Osteoblast (primary cell): ENCODE results near the gene GNAT3. TPM values are rescaled to one million over a fixed set of nuclear protein-coding genes. Genes with fewer than 3 reads are reported as not detected.

Experiments used
- DNase-seq: peaks from one replicate; pipeline ENCODE4 v3.0.0; 2011; ENCODE audit warnings: low spot score, mixed read lengths; ENCODE audit not compliant: insufficient read length; ENCODE audit errors: missing footprints
- H2AFZ ChIP-seq: 2 replicates; pipeline ENCODE4 v1.6.0; 2011; ENCODE audit warnings: mild to moderate bottlenecking, low read length
- H3K27ac ChIP-seq: 2 replicates; pipeline ENCODE4 v1.5.1; 2011; ENCODE audit warnings: mild to moderate bottlenecking, low read depth, low read length, moderate library complexity
- H3K27me3 ChIP-seq: 2 replicates; pipeline ENCODE4 v1.6.0; 2012; ENCODE audit warnings: mild to moderate bottlenecking, control low read depth, inconsistent platforms, low read length, moderate library complexity; ENCODE audit not compliant: insufficient read depth
- H3K36me3 ChIP-seq: 2 replicates; pipeline ENCODE4 v1.5.1; 2011; ENCODE audit warnings: mild to moderate bottlenecking, low read length, control low read depth, moderate library complexity; ENCODE audit not compliant: insufficient read depth
- H3K4me1 ChIP-seq: 2 replicates; pipeline ENCODE4 v1.5.1; 2011; ENCODE audit warnings: mild to moderate bottlenecking, low read length, control low read depth, moderate library complexity; ENCODE audit not compliant: insufficient read depth
- H3K4me2 ChIP-seq: 2 replicates; pipeline ENCODE4 v1.6.0; 2011; ENCODE audit warnings: mild to moderate bottlenecking, low read length; ENCODE audit not compliant: insufficient read depth
- H3K4me3 ChIP-seq: fragments of 200-600 bp; sonication (generic); 3 replicates; pipeline ENCODE4 v1.5.1; 2012; ENCODE audit warnings: mild to moderate bottlenecking, low read length, inconsistent platforms; ENCODE audit not compliant: insufficient read depth
- H3K79me2 ChIP-seq: 2 replicates; pipeline ENCODE4 v1.6.0; 2012; ENCODE audit warnings: mild to moderate bottlenecking, low read length, control low read depth, inconsistent platforms; ENCODE audit not compliant: insufficient read depth
- H3K9me3 ChIP-seq: 2 replicates; pipeline ENCODE4 v1.5.1; 2011; ENCODE audit warnings: low read depth, low read length, control low read depth
- H4K20me1 ChIP-seq: 2 replicates; pipeline ENCODE4 v1.6.0; 2012; ENCODE audit warnings: mild to moderate bottlenecking, low read length, control low read depth; ENCODE audit not compliant: insufficient read depth
- total RNA-seq: library from RNA; depleted of rRNA; stranded (reverse); fragments of >200 nt; gene quantifications from 2 replicates; pipeline ENCODE4 v1.2.3, GENCODE V29; 2012
- TF ChIP-seq, protein P1 (sequence below): IDR thresholded peaks from 2 replicates; pipeline ENCODE4 v1.5.1; 2011; ENCODE audit warnings: mild to moderate bottlenecking, low read depth, low read length, moderate library complexity; ENCODE audit errors: extremely low read depth

GNAT3 gene
- total RNA-seq, 1 donor, result not detected

DNA sequence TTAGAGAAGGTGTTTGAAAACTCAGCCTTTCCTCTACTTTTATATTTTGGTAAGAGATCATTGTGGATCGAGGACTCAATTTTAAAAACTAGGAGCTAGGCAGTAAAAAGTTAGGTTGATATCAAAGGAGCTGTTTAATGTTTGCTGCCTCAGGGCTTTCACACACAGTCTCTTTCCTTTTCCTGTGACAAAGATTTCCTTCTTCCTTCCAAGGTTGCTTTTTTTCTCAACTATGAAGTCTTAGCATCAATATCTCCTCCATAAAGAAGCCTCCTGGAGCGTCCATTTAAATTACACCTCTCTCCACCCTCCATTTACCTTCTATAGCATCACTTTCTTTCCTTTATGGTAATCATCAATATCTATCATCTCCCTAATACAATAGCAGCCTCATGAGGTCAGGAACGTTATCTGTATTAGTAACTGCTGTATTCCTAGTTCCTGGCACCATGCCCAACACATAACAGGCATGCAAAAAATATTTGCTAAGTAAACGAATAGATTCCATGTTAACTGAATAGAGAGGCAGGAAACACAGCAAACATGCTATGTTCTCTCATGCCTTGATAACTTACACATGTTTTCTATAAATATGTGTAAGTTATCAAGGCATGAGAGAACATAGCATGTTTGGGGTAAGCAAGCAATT is 48.5 kb downstream of the GNAT3 start:
- Histone ChIP-seq H3K27me3 (no peaks in the 10 kb centered on the region), H3K36me3 (no peaks in the 10 kb centered on the region), H4K20me1 (no peaks in the 10 kb centered on the region), H3K4me3 (no peak overlapping the region), H3K4me2 (no peak overlapping the region), H3K4me1 (peaks cover 7% of the 10 kb centered on the region), H2AFZ (no peak overlapping the region), H3K27ac (no peak overlapping the region), H3K9me3 (no peaks in the 10 kb centered on the region), H3K79me2 (no peaks in the 10 kb centered on the region)
- TF ChIP-seq, protein P1, sequence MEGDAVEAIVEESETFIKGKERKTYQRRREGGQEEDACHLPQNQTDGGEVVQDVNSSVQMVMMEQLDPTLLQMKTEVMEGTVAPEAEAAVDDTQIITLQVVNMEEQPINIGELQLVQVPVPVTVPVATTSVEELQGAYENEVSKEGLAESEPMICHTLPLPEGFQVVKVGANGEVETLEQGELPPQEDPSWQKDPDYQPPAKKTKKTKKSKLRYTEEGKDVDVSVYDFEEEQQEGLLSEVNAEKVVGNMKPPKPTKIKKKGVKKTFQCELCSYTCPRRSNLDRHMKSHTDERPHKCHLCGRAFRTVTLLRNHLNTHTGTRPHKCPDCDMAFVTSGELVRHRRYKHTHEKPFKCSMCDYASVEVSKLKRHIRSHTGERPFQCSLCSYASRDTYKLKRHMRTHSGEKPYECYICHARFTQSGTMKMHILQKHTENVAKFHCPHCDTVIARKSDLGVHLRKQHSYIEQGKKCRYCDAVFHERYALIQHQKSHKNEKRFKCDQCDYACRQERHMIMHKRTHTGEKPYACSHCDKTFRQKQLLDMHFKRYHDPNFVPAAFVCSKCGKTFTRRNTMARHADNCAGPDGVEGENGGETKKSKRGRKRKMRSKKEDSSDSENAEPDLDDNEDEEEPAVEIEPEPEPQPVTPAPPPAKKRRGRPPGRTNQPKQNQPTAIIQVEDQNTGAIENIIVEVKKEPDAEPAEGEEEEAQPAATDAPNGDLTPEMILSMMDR, result no peak
- no peak for DNase-seq

DNA sequence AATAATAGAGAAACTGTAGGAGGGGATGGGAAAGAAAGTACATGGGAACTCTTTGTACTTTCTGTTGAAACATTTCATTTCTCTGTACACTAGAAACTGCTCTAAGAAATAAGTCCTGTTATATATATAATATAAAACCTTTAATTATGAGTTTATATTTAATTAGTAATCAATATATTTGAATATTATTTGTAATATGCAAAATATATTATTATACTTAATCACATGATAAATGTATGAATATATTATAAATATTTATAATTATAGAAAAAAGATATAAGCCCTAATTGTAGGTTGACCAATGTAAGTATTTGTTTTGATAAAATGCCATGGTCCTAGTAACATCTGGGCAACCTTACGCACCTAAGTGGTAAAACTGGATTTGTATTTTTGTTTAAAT is 51.0 kb downstream of the GNAT3 start:
- no peaks in the 10 kb centered on the region for H3K36me3 ChIP-seq
- no peak overlapping the region for H3K27ac ChIP-seq
- H2AFZ ChIP-seq, result no peak overlapping the region
- no peaks in the 10 kb centered on the region for H3K4me1 ChIP-seq
- H3K27me3 ChIP-seq, result no peaks in the 10 kb centered on the region
- no peaks in the 10 kb centered on the region for H3K79me2 ChIP-seq
- no peak overlapping the region for H3K4me3 ChIP-seq
- no peaks in the 10 kb centered on the region for H3K9me3 ChIP-seq
- no peaks in the 10 kb centered on the region for H4K20me1 ChIP-seq
- no peak for DNase-seq
- H3K4me2 ChIP-seq, result no peak overlapping the region
- TF ChIP-seq, protein P1, result no peak

DNA sequence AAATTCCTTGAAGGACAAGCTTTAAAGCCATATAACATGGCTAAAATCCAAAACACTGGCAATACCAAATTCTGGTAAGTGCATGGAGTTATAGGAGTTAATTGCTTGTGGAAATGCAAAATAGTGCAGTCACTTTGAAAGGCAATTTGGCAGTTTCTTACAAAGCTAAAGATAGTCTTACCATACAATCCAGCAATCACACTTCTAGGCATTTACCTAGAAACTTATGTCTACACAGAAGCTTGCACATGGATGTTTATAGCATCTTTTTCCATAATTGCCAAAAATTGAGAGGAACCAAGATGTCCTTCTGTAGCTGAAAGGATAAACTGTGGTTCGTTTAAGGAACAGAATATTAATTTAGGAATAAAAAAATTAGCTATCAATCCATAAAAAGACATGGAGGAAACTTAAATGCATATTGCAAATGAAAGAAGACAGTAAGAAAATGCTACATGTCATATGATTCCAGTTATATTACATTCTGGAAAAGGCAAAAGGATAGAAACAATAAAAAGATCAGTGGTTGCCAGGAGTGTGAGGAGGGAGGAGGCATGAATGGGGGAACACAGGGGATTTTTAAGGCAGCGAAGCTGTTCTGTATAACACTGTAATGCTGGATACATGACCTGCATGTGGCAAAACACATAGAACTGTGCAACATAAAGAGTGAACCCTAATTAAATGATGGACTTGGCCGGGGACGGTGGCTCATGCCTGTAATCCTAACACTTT is 51.9 kb downstream of the GNAT3 start:
- H2AFZ ChIP-seq, result no peak overlapping the region
- TF ChIP-seq, protein P1, result no peak
- H3K27me3 ChIP-seq, result no peaks in the 10 kb centered on the region
- H3K4me2 ChIP-seq, result peak overlapping the region; percentile 72
- no peak for DNase-seq
- no peaks in the 10 kb centered on the region for H4K20me1 ChIP-seq
- no peak overlapping the region for H3K4me3 ChIP-seq
- no peaks in the 10 kb centered on the region for H3K9me3 ChIP-seq
- no peaks in the 10 kb centered on the region for H3K36me3 ChIP-seq
- no peaks in the 10 kb centered on the region for H3K4me1 ChIP-seq
- no peak overlapping the region for H3K27ac ChIP-seq
- no peaks in the 10 kb centered on the region for H3K79me2 ChIP-seq
